Breast epithelium (tissue), 4 donors: ENCODE results near the gene IL9R. TPM values are rescaled to one million over a fixed set of nuclear protein-coding genes. Genes with fewer than 3 reads are reported as not detected.
"Not testable (repeated sequence)": the region's sequence is repeated elsewhere in the genome, so short reads cannot be mapped to it uniquely, and the experiment has no call there.

ENCODE experiments used
- DNase-seq, 2 donors: peaks; one replicate each; pipeline ENCODE4 v3.0.0-alpha.2; 2019; ENCODE audit warnings: low spot score in 2 of 2
- H3K27ac ChIP-seq, 2 donors: fragments of 200-600 bp; sonication (generic) in 1 of 2; one replicate each; pipeline ENCODE4 v1.5.1; 2016 to 2019; ENCODE audit warnings: mild to moderate bottlenecking in 1 of 2
- H3K27me3 ChIP-seq, 2 donors: fragments of 200-600 bp; sonication (generic) in 1 of 2; one replicate each; pipeline versions ENCODE4 v1.5.1 to v1.6.0; 2017 to 2019; ENCODE audit warnings: control low read depth in 1 of 2, mild to moderate bottlenecking in 1 of 2
- H3K36me3 ChIP-seq: fragments of 200-600 bp; one replicate; pipeline ENCODE4 v1.5.1; 2019
- H3K4me1 ChIP-seq, 2 donors: fragments of 200-600 bp; sonication (generic); one replicate each; pipeline ENCODE4 v1.5.1; 2016 to 2019; ENCODE audit warnings: control low read depth in 1 of 2
- H3K4me3 ChIP-seq, 3 donors: fragments of 200-600 bp; sonication (generic); 1 replicate in 2 of 3; 2 replicates in 1 of 3; pipeline ENCODE4 v1.5.1; 2016 to 2019; ENCODE audit warnings: mild to moderate bottlenecking in 3 of 3, moderate library complexity in 2 of 3
- H3K9me3 ChIP-seq, 2 donors: fragments of 200-600 bp; sonication (generic) in 1 of 2; one replicate each; pipeline ENCODE4 v1.5.1; 2016 to 2019; ENCODE audit warnings: control low read depth in 1 of 2
- POLR2A ChIP-seq: fragments of 450-650 bp; IDR thresholded peaks from one replicate; pipeline ENCODE4 v1.6.1; 2016; ENCODE audit warnings: antibody characterized with exemption, mild to moderate bottlenecking, moderate library complexity
- POLR2AphosphoS5 ChIP-seq, 3 donors: sonication (generic); formaldehyde crosslinking; IDR thresholded peaks; one replicate each; pipeline ENCODE4 v1.6.1; 2017; ENCODE audit warnings: antibody characterized with exemption in 3 of 3
- intact Hi-C: fragments of 100-400 bp; cut with DNase I; formaldehyde crosslinking; loops from one replicate; pipeline ENCODE4 v1.15.1; 2023; ENCODE audit warnings: low total_unique reads
- total RNA-seq, 3 donors: library from RNA; depleted of rRNA; stranded (reverse); fragments of >200 nt; gene quantifications; one replicate each; pipeline ENCODE4 v1.1.0, GENCODE V29; 2016
- TF ChIP-seq, protein P1 (sequence below), 3 donors: fragments of 450-650 bp; IDR thresholded peaks; one replicate each; pipeline ENCODE4 v1.5.1; 2016 to 2017; ENCODE audit warnings: antibody characterized with exemption in 3 of 3, mild to moderate bottlenecking in 3 of 3, moderate library complexity in 3 of 3

The IL9R gene
- total RNA-seq, 3 donors from 2014 or later = 0.16 to 0.44 (median 0.33) TPM

DNA sequence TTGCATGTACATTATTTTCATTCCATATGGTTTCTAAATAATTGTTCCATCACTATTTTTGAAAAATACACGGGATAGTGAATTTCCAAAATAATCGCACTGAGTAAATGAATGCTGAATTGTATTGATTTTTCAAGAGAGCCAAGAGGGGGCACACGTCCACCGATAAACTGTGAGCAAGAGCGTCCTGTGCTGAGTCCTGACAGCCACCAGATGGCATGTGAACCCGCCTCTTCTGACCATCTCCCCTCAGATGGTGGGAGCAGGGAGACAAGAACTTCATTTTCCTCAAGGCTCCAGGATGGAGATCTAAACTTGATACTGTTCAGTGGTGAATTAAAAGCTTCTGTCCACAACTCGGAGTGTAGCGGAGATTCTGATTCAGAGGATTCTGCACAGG, 30.6 kb upstream of the IL9R start:
- TF ChIP-seq, protein P1, sequence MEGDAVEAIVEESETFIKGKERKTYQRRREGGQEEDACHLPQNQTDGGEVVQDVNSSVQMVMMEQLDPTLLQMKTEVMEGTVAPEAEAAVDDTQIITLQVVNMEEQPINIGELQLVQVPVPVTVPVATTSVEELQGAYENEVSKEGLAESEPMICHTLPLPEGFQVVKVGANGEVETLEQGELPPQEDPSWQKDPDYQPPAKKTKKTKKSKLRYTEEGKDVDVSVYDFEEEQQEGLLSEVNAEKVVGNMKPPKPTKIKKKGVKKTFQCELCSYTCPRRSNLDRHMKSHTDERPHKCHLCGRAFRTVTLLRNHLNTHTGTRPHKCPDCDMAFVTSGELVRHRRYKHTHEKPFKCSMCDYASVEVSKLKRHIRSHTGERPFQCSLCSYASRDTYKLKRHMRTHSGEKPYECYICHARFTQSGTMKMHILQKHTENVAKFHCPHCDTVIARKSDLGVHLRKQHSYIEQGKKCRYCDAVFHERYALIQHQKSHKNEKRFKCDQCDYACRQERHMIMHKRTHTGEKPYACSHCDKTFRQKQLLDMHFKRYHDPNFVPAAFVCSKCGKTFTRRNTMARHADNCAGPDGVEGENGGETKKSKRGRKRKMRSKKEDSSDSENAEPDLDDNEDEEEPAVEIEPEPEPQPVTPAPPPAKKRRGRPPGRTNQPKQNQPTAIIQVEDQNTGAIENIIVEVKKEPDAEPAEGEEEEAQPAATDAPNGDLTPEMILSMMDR (IDR thresholded peaks at IDR 0.05) = no peak
- TF ChIP-seq POLR2AphosphoS5 (IDR thresholded peaks at IDR 0.05) (no peak), POLR2A (no peak)
- no peaks in the 10 kb centered on the region for H3K4me1 ChIP-seq
- intact Hi-C loops = no loop called here
- no peak for DNase-seq
- H3K9me3 ChIP-seq = peaks cover 0 to 13% of the 10 kb centered on the region in 2 donors
- H3K4me3 ChIP-seq = no peak overlapping the region
- no peaks in the 10 kb centered on the region for H3K36me3 ChIP-seq
- no peak overlapping the region for H3K27ac ChIP-seq
- H3K27me3 ChIP-seq = no peaks in the 10 kb centered on the region

DNA sequence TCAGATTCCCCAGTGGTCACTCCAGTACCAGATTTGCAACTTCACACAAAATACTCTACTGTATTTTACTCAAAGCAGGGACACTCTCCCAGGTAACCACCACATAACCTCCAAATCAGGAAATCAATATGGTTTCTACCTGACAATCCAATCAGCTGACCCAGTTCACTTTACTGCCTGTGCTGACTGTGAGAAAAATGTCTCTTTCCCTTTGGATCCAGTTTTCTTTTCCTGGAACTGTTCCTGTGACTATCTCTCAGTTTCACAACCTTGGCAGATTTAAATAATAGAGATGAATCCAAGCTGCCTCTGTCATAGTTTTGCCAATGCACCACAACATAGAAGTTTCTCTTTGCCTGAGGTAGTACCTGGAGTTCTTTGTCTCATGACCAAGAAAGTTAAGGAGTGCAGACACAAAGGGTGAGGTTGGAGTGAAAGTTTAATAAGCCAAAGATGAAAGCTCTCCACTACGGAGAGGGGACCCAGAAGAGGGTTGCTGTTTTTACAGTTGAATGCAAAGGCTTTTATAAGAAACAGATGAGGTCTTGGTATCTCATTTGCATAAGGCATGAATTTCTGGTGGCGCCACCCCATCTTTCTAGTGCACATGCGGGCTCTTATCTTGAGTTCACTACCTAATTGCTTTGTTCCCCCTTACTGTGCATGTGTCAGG, 29.7 kb upstream of the IL9R start:
- Histone ChIP-seq H3K36me3 (no peaks in the 10 kb centered on the region), H3K27me3 (no peaks in the 10 kb centered on the region), H3K4me1 (no peaks in the 10 kb centered on the region), H3K4me3 (no peak overlapping the region), H3K27ac (no peak overlapping the region), H3K9me3 (peaks cover 0 to 13% of the 10 kb centered on the region in 2 donors)
- TF ChIP-seq POLR2AphosphoS5 (IDR thresholded peaks at IDR 0.05) (no peak), POLR2A (no peak)
- TF ChIP-seq, protein P1 (IDR thresholded peaks at IDR 0.05) = no peak
- no peak for DNase-seq
- intact Hi-C loops = no loop called here

DNA sequence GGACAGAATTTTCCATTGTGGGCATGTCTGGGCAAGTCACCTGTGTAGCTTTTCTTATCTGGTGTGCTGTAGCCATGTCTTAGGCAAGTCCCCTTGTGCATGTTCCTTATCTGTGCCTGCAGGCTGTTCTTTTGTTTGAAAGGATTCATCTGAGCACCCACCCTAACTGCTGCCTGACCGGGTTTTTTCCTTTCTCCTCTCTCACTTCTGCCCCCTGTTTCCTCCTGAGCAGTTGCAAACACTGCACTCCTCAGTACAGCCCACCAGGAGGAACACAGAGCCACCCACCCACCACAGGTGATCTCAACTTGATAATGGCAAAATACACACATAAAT, 29.2 kb upstream of the IL9R start:
- peaks cover 0 to 10% of the 10 kb centered on the region in 2 donors for H3K9me3 ChIP-seq
- no peaks in the 10 kb centered on the region for H3K36me3 ChIP-seq
- no peak overlapping the region for H3K4me3 ChIP-seq
- DNase-seq = no peak
- no peaks in the 10 kb centered on the region for H3K27me3 ChIP-seq
- intact Hi-C loops = no loop called here
- H3K27ac ChIP-seq = no peak overlapping the region
- no peak for TF ChIP-seq POLR2AphosphoS5 (IDR thresholded peaks at IDR 0.05)
- TF ChIP-seq POLR2A = no peak
- TF ChIP-seq, protein P1 (IDR thresholded peaks at IDR 0.05) = no peak
- no peaks in the 10 kb centered on the region for H3K4me1 ChIP-seq

DNA sequence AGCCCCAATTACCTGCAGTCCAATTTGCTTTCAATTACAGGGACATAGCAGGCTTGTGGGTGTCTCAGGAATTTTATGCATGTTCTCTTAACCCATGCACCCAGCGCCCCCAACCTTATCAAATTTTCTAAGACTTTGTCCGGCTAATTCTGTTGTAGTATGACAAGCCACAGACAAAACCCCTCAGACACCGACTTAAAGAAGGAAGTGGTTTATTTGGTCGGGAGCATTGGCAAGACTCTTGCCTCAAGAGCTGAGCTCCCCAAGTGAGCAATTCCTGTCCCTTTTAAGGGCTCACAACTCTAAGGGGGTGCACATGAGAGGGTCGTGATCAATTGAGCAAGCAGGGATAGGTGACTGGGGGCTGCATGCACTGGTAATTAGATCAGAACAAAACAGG, 28.7 kb upstream of the IL9R start:
- H3K9me3 ChIP-seq = peaks cover 0 to 5% of the 10 kb centered on the region in 2 donors
- no peaks in the 10 kb centered on the region for H3K4me1 ChIP-seq
- no peak for DNase-seq
- H3K36me3 ChIP-seq = no peaks in the 10 kb centered on the region
- H3K4me3 ChIP-seq = no peak overlapping the region
- no peak overlapping the region for H3K27ac ChIP-seq
- intact Hi-C loops = no loop called here
- TF ChIP-seq, protein P1 (IDR thresholded peaks at IDR 0.05) = no peak
- TF ChIP-seq POLR2AphosphoS5 (IDR thresholded peaks at IDR 0.05) (no peak), POLR2A (no peak)
- no peaks in the 10 kb centered on the region for H3K27me3 ChIP-seq

DNA sequence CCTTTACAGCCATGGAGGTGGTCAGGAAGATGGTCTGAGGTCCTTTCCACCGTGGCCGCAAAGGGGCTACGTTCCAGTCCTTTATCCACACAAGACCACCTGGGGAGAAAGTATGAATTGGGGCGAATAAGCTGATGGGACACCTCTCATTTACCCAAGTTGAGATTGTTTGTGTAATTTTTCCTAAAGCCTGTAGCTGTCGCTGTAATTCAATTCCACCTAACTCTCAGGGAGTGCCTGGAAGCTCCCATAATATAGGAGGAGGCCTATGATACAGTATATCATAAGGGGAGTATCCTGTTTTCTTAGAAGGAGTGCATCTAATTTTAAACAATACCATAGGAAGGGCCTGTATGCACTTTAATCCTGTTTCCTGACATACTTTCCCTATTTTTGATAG, 25.8 kb upstream of the IL9R start:
- DNase-seq, H3K27ac ChIP-seq, intact Hi-C loops, H3K36me3 ChIP-seq, H3K9me3 ChIP-seq, H3K4me1 ChIP-seq, H3K27me3 ChIP-seq, H3K4me3 ChIP-seq: not testable (repeated sequence)

DNA sequence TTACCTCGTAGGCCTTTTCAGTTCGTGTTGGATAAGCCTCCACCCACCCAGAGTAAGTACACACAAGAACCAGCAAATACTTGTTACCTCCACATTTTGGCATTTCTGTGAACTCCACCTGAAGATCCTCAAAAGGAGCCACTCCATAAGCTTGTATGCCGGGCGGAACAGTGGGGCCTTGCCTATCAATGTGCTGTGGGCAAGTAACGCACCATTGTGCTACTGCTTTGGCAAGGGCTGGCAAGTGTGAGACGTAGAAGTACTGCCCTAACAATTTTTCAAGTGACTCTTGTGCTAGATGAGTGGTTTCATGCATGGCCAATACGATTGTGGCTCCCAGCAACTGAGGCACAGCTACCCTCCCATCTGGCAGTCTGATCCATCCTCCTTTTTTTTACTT, 25.3 kb upstream of the IL9R start:
- H3K36me3 ChIP-seq, H3K4me3 ChIP-seq, H3K27me3 ChIP-seq, intact Hi-C loops, H3K9me3 ChIP-seq, H3K4me1 ChIP-seq, H3K27ac ChIP-seq, DNase-seq: not testable (repeated sequence)
